H1 (cell line): ENCODE data around the gene CCDC106. TPM values are rescaled to one million over a fixed set of nuclear protein-coding genes. Genes with fewer than 3 reads are reported as not detected.

Experiments used
- BCL11A ChIP-seq, 2 experiments: IDR thresholded peaks; one replicate each; pipeline ENCODE4 v1.6.1; 2011; ENCODE audit warnings: low read depth in 2 of 2, low read length in 2 of 2, mild to moderate bottlenecking in 2 of 2
- EP300 ChIP-seq, 2 experiments: IDR thresholded peaks; 1 replicate in 1 of 2; 2 replicates in 1 of 2; pipeline ENCODE4 v1.6.1; 2011 to 2012; ENCODE audit warnings: low read depth in 2 of 2, low read length in 2 of 2, mild to moderate bottlenecking in 2 of 2, borderline replicate concordance in 1 of 2, inconsistent platforms in 1 of 2, moderate library complexity in 1 of 2
- MAFK ChIP-seq: IDR thresholded peaks from 2 replicates; pipeline ENCODE4 v1.6.1; 2012; ENCODE audit warnings: low read depth, mild to moderate bottlenecking, improper control_type of control experiment, low read length
- SAP30 ChIP-seq: fragments of 300-600 bp; sonication (generic); IDR thresholded peaks from 2 replicates; pipeline ENCODE4 v1.7.1; 2012; ENCODE audit warnings: low read length, moderate library complexity, mild to moderate bottlenecking, inconsistent platforms; ENCODE audit not compliant: insufficient read depth, insufficient replicate concordance
- TEAD4 ChIP-seq: IDR thresholded peaks from 2 replicates; pipeline ENCODE4 v1.6.1; 2012; ENCODE audit warnings: low read depth, low read length, inconsistent platforms, mixed read lengths
- polyA plus RNA-seq, 7 experiments: library from polyadenylated mRNA; depleted of rRNA in 3 of 7; stranded (reverse) in 5 of 7; unstranded in 2 of 7; fragments of >200 nt in 5 of 7; fragments of 200-250 nt in 2 of 7; gene quantifications; 1 replicate in 5 of 7; 2 replicates in 1 of 7; 4 replicates in 1 of 7; pipeline versions ENCODE4 v1.2.1 to v1.2.3, GENCODE V29; 2011 to 2013; ENCODE audit warnings: missing spikeins in 2 of 7, mixed read lengths in 2 of 7
- total RNA-seq: library from RNA; stranded (reverse); fragmentation: NEBNext Ultra II Directional; extraction: Animal tissue kit (Norgen Biotek cat#: 25700); gene quantifications from 2 replicates; pipeline ENCODE4 v1.2.1, GENCODE V29; 2021
- TF ChIP-seq, protein P1 (sequence below), 3 experiments: IDR thresholded peaks; 1 replicate in 2 of 3; 2 replicates in 1 of 3; pipeline versions ENCODE4 v1.5.1 to v1.6.1; 2011; ENCODE audit warnings: low read length in 3 of 3, mild to moderate bottlenecking in 3 of 3, inconsistent platforms in 2 of 3, low read depth in 1 of 3, moderate library complexity in 1 of 3; ENCODE audit not compliant: insufficient read depth in 1 of 3; ENCODE audit errors: control extremely low read depth in 1 of 3
- TF ChIP-seq, protein P2 (sequence below): IDR thresholded peaks from 2 replicates; pipeline ENCODE4 v1.6.1; 2012; ENCODE audit warnings: inconsistent platforms

Gene CCDC106
- total and polyA plus RNA-seq, 2 of the 8 experiments (the other 6 are each of a cell fraction or from before 2014, with no cell fraction given) = 12.0 to 20.1 TPM

DNA sequence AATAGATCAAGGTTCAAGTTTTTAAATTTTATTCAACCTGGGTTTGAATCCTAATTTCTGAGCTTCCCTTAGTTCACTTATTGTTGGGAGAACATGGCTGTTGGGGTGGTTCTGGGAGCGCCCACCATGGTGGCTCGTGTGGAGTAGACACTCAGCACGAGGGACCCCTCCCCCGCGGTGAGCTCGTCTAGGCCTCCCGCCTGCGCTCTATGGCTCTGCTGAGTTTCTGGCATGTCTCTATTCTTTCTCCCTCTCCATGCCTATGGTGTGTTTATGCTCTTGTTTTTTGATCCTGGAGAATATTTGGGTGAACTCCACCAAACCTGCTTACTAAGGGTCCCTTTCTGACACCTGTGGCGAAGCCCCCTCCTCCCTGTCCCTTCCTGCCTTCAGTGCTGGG is 25.5 kb downstream of the CCDC106 start (continued):
- TF ChIP-seq BCL11A (IDR thresholded peaks at IDR 0.05; ENCODE audit: low read depth in 2 of 2, low read length in 2 of 2) = no peak
- no peak for TF ChIP-seq TEAD4
- TF ChIP-seq MAFK = no peak
- TF ChIP-seq, protein P1, sequence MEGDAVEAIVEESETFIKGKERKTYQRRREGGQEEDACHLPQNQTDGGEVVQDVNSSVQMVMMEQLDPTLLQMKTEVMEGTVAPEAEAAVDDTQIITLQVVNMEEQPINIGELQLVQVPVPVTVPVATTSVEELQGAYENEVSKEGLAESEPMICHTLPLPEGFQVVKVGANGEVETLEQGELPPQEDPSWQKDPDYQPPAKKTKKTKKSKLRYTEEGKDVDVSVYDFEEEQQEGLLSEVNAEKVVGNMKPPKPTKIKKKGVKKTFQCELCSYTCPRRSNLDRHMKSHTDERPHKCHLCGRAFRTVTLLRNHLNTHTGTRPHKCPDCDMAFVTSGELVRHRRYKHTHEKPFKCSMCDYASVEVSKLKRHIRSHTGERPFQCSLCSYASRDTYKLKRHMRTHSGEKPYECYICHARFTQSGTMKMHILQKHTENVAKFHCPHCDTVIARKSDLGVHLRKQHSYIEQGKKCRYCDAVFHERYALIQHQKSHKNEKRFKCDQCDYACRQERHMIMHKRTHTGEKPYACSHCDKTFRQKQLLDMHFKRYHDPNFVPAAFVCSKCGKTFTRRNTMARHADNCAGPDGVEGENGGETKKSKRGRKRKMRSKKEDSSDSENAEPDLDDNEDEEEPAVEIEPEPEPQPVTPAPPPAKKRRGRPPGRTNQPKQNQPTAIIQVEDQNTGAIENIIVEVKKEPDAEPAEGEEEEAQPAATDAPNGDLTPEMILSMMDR (IDR thresholded peaks at IDR 0.05; ENCODE audit: control extremely low read depth in 1 of 3, insufficient read depth in 1 of 3, low read depth in 1 of 3, low read length in 3 of 3) = no peak
- TF ChIP-seq EP300 (IDR thresholded peaks at IDR 0.05; ENCODE audit: borderline replicate concordance in 1 of 2, low read depth in 2 of 2, low read length in 2 of 2) = no peak
- TF ChIP-seq, protein P2, sequence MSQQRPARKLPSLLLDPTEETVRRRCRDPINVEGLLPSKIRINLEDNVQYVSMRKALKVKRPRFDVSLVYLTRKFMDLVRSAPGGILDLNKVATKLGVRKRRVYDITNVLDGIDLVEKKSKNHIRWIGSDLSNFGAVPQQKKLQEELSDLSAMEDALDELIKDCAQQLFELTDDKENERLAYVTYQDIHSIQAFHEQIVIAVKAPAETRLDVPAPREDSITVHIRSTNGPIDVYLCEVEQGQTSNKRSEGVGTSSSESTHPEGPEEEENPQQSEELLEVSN = no peak
- TF ChIP-seq SAP30 = no peak
